T47D (cell line): ENCODE results near the gene C1QTNF12.

ENCODE experiments used
- DNase-seq, 2 experiments: peaks; one replicate each; pipeline versions ENCODE4 v3.0.0 to v3.0.0-alpha.2; 2011 to 2012; ENCODE audit warnings: low read depth in 1 of 2, low spot score in 1 of 2
- JUND ChIP-seq: IDR thresholded peaks from 2 replicates; pipeline ENCODE4 v1.6.1; 2012; ENCODE audit warnings: low read depth
- in situ Hi-C: cut with HindIII; loops from 2 replicates; pipeline ENCODE4 v1.10.0; 2016; ENCODE audit warnings: low sequenced_read_pairs, low pct_unique_long_range_greater_than_20kb

C1QTNF12 gene

GRCh38 chr1:1240348-1240732 is 6.2 kb downstream of the C1QTNF12 start:
- no peak for TF ChIP-seq JUND
- DNase-seq, result no peak

GRCh38 chr1:1239614-1240347 is 6.7 kb downstream of the C1QTNF12 start:
- in situ Hi-C loops, result no loop called here
- peak in 1 of 2 experiments; percentile 22 for DNase-seq
- no peak for TF ChIP-seq JUND

More at GRCh38 chr1:1240348-1240732, 6.2 kb downstream of the C1QTNF12 start:
- in situ Hi-C loops, result no loop called here

- in situ Hi-C loops, result no loop called here
- DNase-seq, result no peak
- no peak for TF ChIP-seq JUND
These were observed 7.3 kb downstream of the C1QTNF12 start for GRCh38 chr1:1239227-1239613.

DNA sequence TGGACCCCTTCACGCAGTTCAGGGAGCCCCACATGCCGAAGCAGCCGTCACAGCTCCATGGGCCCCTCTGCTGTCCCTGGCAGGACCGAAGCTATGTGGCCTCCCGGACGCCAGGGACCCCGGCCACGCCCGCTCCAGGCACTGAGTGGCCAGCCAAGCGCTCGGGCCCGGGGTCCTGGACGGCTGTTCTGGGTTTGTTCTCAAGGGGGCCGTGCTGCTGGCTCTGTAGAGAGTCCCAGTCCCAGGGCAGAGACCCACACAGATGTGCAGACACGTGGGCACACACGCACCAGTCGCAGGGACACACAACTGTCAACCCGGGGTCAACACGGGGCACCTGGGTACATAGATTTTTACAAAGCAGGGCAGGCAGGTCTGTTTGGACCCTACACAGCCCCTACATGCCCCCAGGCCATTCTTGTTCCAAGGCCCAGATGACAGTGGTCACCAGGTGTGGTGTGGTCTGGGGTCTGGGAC is 7.8 kb downstream of the C1QTNF12 start:
- TF ChIP-seq JUND, result no peak
- no peak for DNase-seq
- in situ Hi-C loops, result no loop called here

DNA sequence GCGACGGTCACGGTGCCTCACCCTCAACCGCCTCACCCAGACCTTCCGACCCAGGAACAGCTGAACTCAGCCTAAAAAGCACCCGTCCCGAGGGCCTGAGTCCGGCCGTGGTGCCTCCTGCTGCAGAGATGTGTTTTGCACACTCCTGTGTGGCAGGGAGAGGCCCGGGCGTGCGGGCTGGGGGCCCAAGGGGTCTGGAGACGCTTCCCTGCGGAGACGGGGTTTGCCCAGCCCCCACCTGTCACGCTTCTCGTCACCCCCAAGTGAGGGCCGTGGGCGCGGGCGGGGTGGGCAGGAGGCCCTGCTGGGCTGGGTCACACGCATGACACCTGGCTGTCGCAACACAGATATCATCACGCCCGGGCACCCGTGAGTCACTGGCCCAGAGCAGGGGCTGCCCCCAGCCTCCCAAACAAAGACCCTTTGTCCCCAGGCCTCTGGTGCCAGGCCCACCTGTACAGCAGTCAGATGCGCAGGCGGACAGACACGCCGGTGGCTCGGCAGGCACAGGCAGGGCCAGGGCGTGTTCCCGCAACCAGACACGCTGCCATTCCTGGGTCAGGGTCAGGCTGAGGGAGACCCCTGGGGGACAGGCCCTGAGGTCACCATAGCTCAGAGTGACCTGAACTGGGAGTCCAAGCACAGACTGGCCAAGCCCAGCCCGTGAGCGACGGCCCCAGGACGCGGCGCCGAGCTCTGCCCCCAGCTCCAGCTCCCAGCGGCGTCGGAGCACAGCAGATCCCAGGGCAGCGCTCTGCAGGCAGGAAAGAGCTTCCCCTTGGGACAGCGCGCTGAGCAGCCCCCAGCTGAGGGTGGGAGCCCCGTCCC is 8.4 kb downstream of the C1QTNF12 start:
- in situ Hi-C loops, result no loop called here
- DNase-seq, result peak in 1 of 2 experiments; percentile 26
- TF ChIP-seq JUND, result no peak

- TF ChIP-seq JUND, result no peak
- peak in 1 of 2 experiments; percentile 49 for DNase-seq
- in situ Hi-C loops, result no loop called here
These were observed 9.3 kb downstream of the C1QTNF12 start for GRCh38 chr1:1236945-1237873.

GRCh38 chr1:1236176-1236763 is 10.3 kb downstream of the C1QTNF12 start:
- in situ Hi-C loops, result no loop called here
- TF ChIP-seq JUND, result no peak
- DNase-seq, result no peak

DNA sequence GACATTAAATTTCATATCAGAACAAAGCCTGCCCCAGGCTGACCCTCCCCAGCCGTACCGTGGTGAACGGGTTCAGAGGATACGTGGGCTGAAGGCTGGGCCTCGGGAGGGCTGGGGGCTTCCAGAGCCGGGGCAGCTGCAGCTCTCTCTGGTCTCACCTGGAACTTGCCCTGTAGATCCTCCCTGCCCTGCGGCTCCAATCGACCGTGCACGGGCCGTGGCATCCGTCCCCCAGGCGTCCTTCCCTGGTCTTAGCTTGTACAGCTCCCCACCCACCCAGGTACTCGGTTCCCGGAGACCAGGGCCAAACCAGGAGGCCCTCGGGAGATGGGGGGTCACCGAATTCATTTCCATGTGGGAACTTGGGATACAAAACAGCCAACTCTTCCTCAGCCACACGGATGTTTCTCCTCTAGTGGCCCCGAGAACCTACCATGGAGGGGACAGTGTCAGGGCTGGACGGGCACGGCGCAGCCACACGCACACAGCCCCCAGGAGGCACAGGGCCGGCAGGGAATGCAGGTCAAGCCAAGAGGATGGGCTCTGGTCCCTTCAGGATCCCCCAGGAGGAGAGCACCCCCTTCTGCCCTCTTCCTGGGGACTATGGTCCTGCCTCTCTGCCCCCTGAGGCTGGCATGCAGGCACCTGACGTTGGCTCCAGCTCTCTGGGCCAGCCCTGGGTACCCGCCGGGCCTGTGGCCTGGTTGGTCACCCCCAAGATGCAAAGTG is 11.3 kb downstream of the C1QTNF12 start:
- no peak for TF ChIP-seq JUND
- no peak for DNase-seq
- in situ Hi-C loops, result no loop called here

DNA sequence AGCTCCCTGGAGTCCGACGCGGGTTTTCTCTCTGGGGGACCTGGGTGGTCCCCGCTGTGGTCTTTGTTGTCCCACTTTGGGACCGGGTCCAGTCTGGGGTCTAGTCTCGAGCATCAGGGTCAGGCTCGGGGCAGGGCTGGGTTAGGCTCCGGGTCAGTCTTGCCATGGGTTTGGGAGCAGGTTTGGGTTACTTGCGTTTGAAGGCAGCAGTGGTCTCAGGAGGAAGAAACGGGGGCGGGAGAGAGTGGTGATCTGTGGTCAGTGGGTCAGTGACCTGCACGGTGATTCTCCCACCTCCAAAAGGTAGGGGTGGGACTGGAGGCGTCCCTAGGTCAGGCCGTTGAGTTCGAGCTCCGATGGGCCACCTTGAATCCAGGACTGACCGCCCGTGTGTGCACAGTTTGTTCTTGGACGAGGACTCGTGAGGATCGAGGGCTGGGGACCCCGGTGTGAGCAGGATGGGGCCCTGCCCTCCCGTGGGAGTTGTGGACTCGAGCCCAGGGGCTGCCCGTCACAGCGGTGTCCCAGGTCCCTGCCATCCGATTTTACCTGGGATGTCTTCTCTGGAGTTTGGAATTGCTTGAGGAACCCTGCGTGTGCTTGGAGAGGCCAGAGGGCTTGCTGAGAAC is 12.2 kb downstream of the C1QTNF12 start:
- TF ChIP-seq JUND, result no peak
- in situ Hi-C loops, result no loop called here
- no peak for DNase-seq

GRCh38 chr1:1233567-1233892 is 13.0 kb downstream of the C1QTNF12 start:
- in situ Hi-C loops, result no loop called here
- DNase-seq, result no peak
- TF ChIP-seq JUND, result no peak

DNA sequence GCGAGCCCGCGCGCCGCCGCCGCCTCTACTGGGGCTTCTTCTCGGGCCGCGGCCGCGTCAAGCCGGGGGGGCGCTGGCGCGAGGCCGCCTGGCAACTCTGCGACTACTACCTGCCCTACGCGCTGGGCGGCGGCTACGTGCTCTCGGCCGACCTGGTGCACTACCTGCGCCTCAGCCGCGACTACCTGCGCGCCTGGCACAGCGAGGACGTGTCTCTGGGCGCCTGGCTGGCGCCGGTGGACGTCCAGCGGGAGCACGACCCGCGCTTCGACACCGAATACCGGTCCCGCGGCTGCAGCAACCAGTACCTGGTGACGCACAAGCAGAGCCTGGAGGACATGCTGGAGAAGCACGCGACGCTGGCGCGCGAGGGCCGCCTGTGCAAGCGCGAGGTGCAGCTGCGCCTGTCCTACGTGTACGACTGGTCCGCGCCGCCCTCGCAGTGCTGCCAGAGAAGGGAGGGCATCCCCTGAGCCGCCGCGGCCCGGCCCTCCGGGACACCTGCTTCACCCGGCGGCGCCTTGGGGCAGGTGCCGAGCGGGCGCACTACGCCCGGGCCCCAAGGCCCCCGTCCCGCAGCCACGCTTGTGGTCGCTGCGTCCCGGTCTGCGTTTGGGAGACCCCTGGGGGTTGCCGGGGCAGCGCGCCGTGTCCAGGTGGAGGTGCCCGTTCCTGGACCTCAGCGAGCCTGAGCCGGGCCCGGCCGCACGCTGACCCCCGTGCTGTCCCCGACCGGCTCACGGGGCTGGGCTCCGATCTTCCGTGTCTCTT is 13.5 kb downstream of the C1QTNF12 start:
- in situ Hi-C loops, result no loop called here
- no peak for TF ChIP-seq JUND
- DNase-seq, result no peak
